Body of pancreas (tissue), 4 donors: ENCODE measurements around the gene IL7R.

Source experiments
- CTCF ChIP-seq, 7 experiments: fragments of 450-650 bp in 4 of 7; fragments of 200-600 bp in 3 of 7; sonication (generic) in 3 of 7; IDR thresholded peaks; one replicate each; pipeline ENCODE4 v1.5.1; 2016 to 2019; ENCODE audit warnings: antibody characterized with exemption in 7 of 7
- POLR2A ChIP-seq, 3 donors: fragments of 450-650 bp; IDR thresholded peaks; one replicate each; pipeline ENCODE4 v1.6.1; 2016; ENCODE audit warnings: antibody characterized with exemption in 3 of 3, mild to moderate bottlenecking in 2 of 3

GRCh38 chr5:35870605-35871004 is 13.9 kb downstream of the IL7R start:
- TF ChIP-seq CTCF (IDR thresholded peaks at IDR 0.05) (no peak), POLR2A (IDR thresholded peaks at IDR 0.05) (no peak)
